DLD1 (cell line): ENCODE results near the gene TRIM54.

Source experiments
- in situ Hi-C: cut with HindIII; loops from 2 replicates; pipeline ENCODE4 v1.10.0; 2017; ENCODE audit warnings: low sequenced_read_pairs

TRIM54 gene, protein sequence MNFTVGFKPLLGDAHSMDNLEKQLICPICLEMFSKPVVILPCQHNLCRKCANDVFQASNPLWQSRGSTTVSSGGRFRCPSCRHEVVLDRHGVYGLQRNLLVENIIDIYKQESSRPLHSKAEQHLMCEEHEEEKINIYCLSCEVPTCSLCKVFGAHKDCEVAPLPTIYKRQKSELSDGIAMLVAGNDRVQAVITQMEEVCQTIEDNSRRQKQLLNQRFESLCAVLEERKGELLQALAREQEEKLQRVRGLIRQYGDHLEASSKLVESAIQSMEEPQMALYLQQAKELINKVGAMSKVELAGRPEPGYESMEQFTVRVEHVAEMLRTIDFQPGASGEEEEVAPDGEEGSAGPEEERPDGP

DNA sequence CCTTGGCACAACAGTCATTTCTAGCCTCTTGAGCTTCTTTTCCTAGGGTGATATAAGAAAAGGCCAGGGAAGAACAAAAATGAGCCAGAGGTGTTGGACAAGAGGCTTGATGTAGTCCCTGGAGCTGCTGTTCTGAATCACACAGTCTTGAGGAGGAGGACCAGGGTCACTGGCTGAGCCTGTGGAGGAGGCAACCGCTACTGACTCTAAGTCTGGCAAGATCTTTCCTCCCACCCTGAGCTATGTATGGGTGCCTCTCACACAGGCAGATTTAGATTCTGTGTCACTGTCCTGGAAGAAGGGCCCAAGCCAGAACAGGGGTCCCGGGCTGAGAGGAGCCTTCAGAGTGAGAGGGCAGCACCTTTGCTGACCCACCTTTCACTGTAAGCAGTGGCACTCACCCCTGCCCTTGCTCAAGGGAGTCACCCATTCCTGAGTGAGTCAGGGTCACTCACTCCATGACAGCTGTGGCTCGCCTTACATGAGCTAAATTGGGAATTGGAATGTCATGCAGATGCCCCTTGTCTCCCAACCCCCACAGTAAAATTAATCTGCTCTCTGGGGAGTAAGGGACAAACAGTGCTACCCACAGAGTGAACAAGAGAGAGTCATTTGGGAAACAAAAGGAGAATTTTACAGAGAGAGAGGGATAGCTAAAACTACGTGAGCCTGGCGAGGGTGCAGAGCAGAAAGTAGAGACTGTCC, at the start of gene TRIM54:
TRIM54 (plus strand) TSS at position 575 of the 705 bp plus-strand sequence. CDS start 303 bp downstream, outside the sequence.
- in situ Hi-C loops: no loop called here

DNA sequence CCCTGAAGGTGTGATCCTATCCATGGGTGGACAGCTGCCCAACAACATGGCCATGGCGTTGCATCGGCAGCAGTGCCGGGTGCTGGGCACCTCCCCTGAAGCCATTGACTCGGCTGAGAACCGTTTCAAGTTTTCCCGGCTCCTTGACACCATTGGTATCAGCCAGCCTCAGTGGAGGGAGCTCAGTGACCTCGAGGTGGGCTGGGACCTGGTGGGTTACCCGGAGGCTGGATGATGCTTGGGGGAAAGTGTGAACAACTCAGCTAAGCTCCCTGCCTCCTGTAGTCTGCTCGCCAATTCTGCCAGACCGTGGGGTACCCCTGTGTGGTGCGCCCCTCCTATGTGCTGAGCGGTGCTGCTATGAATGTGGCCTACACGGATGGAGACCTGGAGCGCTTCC, 48.9 kb upstream of the TRIM54 start:
- in situ Hi-C loops: no loop called here

DNA sequence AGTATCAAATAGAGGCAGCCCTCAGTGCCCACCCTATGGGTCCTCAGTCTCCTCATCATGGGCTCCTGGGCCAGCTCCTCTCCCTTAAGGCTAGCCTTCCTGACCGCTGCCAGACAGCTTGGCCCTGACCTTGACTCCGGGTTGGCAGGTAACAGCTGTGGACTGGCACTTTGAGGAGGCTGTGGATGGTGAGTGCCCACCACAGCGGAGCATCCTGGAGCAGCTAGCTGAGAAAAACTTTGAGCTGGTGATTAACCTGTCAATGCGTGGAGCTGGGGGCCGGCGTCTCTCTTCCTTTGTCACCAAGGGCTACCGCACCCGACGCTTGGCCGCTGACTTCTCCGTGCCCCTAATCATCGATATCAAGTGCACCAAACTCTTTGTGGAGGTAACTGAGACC, 46.1 kb upstream of the TRIM54 start:
- in situ Hi-C loops: no loop called here

DNA sequence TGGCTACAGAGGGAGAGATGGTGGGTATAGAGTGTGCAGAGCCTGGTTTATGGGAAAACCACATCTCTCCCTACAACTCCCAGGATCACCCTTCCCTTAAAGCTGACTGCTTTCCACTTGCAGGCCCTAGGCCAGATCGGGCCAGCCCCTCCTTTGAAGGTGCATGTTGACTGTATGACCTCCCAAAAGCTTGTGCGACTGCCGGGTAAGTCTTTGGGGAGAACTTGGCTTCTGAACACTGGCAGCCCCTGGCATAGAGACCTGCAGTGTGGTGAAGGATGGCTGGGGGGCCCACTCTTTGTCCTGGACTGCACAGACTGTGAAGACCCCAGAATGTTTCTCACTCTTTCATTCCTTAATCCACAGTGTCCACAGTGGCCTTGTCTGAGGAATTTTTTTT, 45.6 kb upstream of the TRIM54 start:
- in situ Hi-C loops: no loop called here

DNA sequence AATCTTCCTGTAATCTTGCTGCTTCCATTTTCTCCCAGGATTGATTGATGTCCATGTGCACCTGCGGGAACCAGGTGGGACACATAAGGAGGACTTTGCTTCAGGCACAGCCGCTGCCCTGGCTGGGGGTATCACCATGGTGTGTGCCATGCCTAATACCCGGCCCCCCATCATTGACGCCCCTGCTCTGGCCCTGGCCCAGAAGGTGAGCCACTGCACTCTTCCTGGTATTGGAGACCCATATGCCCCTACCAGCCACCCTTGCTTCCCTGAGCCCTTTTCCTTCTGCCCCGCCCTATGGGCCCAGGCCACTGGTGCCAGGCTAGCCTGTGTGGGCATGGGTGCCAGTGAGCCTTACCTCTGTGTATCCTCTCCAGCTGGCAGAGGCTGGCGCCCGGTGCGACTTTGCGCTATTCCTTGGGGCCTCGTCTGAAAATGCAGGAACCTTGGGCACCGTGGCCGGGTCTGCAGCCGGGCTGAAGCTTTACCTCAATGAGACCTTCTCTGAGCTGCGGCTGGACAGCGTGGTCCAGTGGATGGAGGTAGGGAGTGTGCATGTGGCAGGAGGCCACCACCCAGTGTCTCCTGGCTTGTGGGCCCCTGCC, 44.8 kb upstream of the TRIM54 start:
- in situ Hi-C loops: no loop called here

DNA sequence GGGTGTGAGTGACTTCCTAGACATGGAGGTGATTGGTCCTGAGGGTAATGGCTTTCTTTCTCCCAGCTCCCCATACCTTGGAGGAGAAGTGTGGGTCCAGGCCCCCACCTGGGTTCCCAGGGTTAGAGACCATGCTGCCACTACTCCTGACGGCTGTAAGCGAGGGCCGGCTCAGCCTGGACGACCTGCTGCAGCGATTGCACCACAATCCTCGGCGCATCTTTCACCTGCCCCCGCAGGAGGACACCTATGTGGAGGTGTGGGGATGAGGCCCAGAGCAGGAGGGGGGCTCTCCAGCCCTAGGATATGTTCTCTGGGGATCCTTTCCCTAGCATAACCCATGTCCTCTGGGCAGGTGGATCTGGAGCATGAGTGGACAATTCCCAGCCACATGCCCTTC, 43.3 kb upstream of the TRIM54 start:
- in situ Hi-C loops: no loop called here

DNA sequence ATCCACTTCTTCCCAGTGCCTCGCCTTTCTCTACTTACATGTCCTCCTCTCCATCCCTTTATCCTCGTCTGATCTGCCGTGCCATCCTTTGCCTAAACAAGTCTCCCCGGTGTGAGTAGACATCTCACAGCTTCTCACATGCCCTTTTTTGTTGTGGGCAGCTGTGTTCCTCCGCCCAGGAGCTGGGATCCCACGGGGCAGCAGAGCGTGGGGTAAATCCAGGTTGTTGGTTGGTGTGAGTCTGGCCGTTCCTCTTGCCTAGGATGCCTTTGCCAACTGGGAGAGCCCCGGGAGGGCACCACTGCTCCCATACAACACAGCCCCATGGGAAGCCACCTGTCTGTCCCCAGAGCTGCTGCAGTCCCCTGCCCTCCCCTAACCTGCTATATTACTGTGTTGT, 41.8 kb upstream of the TRIM54 start:
- in situ Hi-C loops: no loop called here

DNA sequence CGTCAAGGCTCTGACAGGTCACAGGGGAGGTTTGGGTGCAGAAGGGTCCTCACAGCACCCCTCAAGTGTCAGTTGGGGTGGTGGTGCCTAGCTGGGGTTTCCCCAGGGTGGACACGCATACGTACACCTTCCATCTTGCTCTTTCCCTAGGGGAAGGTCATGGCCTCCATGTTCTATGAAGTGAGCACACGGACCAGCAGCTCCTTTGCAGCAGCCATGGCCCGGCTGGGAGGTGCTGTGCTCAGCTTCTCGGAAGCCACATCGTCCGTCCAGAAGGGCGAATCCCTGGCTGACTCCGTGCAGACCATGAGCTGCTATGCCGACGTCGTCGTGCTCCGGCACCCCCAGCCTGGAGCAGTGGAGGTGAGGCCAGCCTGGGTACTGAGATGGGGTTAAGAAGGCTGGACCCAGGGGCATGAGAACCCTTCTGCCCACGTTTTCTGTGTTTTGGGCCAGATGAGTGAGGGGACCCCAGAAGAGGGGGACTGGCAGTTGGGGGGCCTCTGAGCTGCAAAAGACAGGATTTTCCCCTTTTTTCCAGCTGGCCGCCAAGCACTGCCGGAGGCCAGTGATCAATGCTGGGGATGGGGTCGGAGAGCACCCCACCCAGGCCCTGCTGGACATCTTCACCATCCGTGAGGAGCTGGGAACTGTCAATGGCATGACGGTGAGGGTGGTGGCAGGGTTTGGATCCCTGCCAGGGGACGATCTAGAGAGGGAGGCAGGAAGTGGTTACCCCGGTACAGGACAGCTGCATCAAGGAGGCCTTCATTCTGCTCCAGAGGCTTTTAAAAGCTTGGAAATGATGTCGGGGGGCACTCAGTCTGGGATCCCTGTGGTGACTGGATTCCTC, 40.2 kb upstream of the TRIM54 start:
- in situ Hi-C loops: no loop called here

DNA sequence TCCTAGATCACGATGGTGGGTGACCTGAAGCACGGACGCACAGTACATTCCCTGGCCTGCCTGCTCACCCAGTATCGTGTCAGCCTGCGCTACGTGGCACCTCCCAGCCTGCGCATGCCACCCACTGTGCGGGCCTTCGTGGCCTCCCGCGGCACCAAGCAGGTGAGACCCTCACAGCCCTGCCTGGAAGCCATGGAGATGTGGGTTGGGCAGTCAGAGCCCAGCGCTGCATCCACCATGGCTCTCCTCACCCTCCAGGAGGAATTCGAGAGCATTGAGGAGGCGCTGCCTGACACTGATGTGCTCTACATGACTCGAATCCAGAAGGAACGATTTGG, 39.6 kb upstream of the TRIM54 start:
- in situ Hi-C loops: no loop called here

DNA sequence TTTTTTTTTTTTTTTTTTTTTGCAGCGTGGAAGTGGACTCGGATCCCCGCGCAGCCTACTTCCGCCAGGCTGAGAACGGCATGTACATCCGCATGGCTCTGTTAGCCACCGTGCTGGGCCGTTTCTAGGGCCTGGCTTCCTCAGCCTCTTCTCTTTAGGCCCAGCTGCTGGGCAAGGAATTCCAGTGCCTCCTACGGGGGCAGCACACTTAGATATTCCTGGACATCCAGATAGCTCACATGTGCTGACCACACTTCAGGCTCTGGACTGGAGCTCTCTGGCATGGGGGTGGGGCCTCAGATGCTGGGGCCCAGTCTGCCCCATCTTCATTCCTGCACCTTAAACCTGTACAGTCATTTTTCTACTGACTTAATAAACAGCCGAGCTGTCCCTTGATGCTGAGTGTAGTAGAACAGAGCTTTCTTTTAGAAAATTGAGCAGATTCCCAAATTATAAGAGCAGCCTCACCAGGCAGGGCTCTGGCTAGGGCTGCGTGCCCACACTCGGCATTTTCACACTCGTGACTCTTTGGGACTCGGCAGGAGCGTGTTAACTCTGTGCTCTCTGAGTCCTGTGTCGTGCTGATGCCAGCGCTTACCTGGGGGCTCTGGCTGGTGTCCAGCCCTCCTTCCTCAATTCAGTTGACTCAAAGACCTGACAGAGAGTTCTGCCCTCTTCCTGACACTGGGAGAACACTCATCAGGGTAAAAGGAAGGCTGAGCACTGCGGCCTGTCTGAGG, 38.7 kb upstream of the TRIM54 start:
- in situ Hi-C loops: no loop called here

DNA sequence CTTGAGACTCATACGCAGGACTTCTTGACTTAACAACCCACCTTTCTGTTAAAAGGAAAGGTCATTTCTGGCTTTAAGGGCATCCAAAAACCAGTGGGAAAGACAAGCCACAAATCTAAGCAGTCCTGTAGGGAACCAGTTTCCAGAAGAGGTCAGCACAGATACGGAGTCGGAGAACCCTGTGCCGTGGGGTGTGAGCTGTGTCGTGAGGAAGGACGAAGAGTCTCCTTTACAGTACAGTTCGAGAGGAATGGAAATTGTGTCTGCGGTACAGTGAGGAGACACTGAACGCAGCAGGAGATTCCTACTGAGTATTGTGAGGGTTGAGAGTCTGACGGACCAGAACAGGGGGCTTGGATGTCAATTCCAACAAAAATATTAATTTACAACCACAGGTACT, 37.1 kb upstream of the TRIM54 start:
- in situ Hi-C loops: no loop called here

DNA sequence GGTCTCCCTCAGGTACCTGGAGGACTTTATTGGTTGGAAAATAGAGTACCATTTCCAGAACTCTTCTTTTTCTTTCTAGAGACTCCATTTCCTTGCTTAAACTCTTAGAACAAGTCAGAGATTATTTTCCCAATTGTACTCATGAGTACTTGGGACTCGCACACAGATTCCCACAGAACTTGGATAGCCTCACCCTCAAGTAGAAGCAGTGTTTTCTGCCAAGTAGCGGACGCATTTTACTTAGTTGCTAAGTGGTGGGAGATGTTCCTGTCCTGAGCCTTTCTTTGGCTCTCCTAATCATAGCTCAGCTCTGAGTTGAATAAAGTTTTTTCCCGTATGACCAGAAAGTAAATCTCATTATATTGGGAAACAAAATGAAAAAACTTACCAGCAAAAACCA, 36.6 kb upstream of the TRIM54 start:
- in situ Hi-C loops: no loop called here

DNA sequence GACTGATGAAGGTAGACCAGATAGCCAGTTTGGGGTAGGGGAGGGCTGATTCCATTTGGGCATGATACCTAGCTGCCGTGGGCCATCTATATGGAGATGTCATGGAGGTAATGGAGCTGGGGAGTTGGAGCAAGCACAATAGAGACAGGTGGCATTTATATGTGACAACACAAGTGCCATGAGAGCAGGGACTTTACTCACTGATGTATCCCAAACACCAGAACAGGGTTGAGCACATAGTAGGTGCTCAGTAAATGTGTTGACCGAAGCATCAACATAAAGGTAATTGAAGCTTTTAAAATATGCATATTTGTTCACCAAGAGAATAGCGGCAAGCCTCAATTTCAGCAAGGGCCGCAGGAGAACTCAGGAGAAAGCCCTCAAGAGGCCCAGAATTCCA, 34.3 kb upstream of the TRIM54 start:
- in situ Hi-C loops: no loop called here

DNA sequence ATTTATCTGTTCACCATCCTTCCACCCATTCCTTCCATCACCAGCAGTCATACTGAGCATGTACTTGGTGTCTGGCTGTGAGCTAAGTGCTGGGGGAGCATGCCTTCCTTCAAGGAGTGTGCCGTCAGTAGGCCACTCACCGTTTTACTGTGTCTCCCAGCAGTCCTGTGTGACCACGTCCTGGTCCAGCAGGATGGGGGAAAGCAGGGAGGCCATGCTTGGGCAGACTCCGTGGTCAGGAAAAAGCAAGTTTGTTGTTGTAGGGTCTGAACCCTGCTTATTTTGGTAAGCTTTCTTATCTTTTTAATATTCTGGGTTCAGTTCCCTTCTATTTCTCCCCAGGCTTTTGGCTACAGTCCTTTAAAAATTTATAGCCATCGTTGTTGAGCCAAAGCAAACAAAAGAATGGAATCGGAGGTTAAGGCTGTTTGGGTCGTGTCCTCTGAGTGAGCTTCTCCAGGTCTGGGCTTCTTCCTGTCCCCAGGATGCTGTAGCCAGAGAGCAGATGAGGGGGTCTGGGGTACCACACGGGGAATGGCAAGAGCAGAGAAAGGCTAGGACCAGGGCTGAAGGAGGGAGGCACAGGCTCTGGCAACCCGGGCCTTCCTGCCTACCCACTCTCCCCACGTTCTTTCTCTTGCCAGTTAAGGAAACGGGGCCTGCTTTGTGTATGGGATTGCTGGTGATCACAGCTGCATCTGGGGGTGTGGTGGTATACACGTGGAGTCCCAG, 32.9 kb upstream of the TRIM54 start:
- in situ Hi-C loops: no loop called here

DNA sequence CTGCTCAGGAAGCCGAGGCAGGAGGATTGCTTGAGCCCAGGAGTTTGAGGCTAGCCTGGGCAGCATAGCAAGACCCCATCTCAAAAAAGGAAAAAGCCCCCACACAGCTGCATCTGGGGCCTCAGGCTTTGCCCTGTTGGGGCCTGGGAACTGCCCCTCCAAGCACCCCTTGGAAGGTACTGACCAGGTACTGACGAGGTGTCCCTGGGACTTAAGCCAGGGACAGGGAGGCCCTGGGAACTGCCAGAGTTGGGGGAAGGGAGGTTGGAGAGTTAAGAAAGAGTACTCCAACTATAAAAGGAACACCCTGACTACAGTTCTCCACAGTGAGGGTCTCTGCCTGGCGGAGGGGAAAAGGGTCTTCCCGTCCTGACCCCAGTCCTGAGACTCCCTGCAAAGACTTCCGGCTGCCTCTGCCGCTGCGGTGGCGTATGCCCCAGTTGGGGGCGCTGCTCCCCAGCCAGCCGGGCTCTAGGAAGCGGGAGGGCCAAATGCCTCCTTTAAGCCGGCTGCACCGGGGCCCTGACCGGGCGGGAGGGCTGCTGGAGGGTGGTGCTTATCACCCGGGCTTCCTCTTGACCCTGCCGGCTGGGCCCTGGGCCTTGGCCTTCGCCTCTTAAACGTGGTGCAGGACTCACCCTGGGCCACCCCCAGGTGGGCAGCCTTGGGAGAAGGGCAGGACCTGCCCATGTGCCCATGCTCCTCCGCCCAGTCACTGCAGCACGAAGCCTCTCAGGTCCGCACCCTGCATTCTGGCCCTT, 32.2 kb upstream of the TRIM54 start:
- in situ Hi-C loops: no loop called here

DNA sequence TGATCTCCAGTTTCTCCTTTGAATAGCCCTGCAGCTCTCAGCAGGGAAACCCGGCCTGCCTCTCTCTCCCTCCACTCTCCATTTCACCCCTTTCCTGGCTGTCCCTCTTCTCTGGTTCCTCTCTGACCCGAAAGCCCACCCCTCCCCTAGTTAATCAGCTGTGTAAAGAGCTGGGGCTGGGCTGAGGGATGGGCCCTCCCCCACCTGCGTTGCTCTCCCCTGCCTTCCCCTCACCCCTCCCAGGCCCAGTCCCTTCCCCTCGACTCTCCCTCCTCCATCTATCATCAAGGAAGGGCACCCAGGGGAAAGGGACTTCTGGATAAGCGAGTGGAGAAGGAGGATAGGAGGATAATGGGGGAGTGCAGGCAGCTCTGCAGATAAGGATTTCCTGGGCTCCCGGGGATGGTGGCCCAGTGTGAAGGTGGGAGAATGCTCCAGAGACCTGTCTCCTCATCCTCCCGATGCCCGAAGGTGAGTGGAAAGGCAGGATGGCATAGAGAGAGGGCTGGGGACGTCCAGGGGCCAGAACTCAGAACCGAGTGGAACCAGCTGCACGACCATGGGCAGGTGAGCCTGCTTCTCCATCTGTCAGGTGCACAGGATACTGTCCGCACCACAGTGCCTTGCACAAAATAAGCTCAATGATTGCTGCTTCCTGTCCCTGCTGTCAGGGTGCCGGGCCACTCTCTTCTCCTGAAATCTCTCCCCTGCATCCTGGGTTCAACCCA, 31.4 kb upstream of the TRIM54 start:
- in situ Hi-C loops: no loop called here

DNA sequence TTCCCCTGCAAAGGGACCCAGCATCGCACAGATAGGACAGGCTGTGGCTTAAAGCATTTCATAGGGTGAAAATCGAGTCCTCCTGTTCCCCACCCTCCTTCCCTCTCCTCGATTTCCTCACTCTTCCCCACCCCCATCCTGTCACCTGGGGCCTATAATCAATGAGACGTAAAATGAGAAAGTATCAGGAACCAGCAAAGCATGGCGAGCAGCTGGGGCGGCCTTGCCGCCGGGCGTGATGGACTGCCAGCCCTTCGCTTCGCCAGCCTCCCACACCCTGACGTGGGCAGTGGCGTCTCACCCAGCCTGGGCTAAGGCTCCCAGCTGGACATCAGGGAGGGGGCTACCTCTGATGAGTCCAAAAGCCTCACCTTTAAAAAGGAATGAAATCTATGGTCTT, 30.5 kb upstream of the TRIM54 start:
- in situ Hi-C loops: no loop called here

DNA sequence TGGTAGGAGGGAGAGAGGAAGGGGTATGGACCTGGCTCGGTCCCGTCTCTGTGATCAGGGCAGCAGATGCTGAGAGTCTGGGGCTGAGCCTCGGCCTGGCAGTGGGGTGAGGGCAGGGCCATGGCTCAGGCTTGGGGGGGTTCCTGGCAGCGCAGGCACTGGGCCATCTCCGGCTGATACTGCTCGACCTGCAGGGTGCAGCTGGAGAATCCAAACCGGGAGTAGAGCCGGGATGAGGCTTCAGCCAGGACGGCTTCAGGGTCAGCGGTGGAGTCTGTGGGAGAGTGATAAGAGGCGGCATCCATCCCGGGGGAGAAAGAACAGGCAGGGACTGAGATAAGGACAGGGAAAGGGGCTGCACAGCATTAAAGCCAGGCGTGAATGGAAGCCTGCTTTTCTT, 27.0 kb upstream of the TRIM54 start:
- in situ Hi-C loops: no loop called here

DNA sequence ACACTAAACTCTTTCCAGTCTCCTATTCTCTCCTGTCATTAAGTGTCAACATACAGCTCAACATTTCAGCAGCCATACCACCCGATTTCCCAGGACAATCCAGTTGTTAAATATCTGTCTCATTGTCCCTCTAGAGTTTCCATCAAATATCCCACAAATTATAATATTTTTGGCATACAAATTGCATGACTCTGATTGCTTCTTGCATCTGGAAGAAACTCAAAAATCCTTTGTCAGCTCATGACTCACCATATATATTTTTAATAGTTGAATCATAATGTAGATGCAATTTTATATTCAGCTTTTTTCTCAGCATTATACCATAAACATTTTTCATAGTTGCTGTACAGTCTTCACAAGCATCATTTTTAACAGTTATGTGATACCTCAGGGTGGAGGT, 26.6 kb upstream of the TRIM54 start:
- in situ Hi-C loops: no loop called here
